GM12878 (cell line): ENCODE results near the gene MMADHC. TPM values are rescaled to one million over a fixed set of nuclear protein-coding genes. Genes with fewer than 3 reads are reported as not detected.

ENCODE experiments used
- ATAC-seq: fragments of 200-7000 bp; cut with Tn5 transposase; 3 replicates; pipeline ENCODE4 v1.9.1; 2020; ENCODE audit warnings: mild to moderate bottlenecking, moderate library complexity
- BruUV-seq: library from RNA; stranded (reverse); fragments of 400-500 nt; replicated peaks from 2 replicates; lab custom pipeline; 2021; lab: Mats Ljungman, UMichigan
- CTCF ChIA-PET: fragments of 300-600 bp; sonication (Branson Sonifier 250); formaldehyde crosslinking; extraction: SDS; loops from one replicate; lab custom pipeline; 2021; ENCODE audit warnings: inconsistent platforms; lab: Yijun Ruan, JAX
- POLR2A ChIA-PET: fragments of 350-600 bp; formaldehyde crosslinking; extraction: SDS; loops from one replicate; lab custom pipeline; 2021; ENCODE audit warnings: inconsistent platforms; lab: Charles Lee
- RAD21 ChIA-PET: fragments of 300-600 bp; sonication (Branson Sonifier 250); formaldehyde crosslinking; loops from one replicate; lab custom pipeline; 2023; ENCODE audit warnings: antibody characterized with exemption; ENCODE audit not compliant: unreplicated experiment; lab: Charles Lee
- SMC1A ChIA-PET: fragments of 300-600 bp; sonication (Branson Sonifier 250); formaldehyde crosslinking; loops from one replicate; lab custom pipeline; 2023; ENCODE audit not compliant: unreplicated experiment, uncharacterized antibody; lab: Charles Lee
- DNase-seq: peaks from one replicate; pipeline ENCODE4 v3.0.0-alpha.2; 2011; ENCODE audit warnings: low read depth, low spot score
- FAIRE-seq: peaks from 3 replicates; lab custom pipeline; 2011; peaks lifted over from hg19 to GRCh38; lab: Jason Lieb, UNC
- H2AFZ ChIP-seq: 2 replicates; pipeline ENCODE4 v1.6.0; 2011; ENCODE audit warnings: low read depth, low read length, control low read depth; ENCODE audit not compliant: control insufficient read depth
- H3K27ac ChIP-seq: 2 replicates; pipeline ENCODE4 v1.5.1; 2011; ENCODE audit warnings: control low read depth; ENCODE audit not compliant: control insufficient read depth, insufficient read depth
- H3K27me3 ChIP-seq, 2 experiments: replicated peaks in 1 of 2; 2 replicates each; pipeline versions ENCODE4 v1.6.0 to v1.6.1; 2011; ENCODE audit warnings: low read length in 1 of 2; ENCODE audit not compliant: control insufficient read depth in 2 of 2, insufficient read depth in 2 of 2
- H3K36me3 ChIP-seq, 2 experiments: 2 replicates each; pipeline ENCODE4 v1.5.1; 2011; ENCODE audit warnings: low read length in 1 of 2; ENCODE audit not compliant: control insufficient read depth in 2 of 2, insufficient read depth in 2 of 2
- H3K4me1 ChIP-seq: 2 replicates; pipeline ENCODE4 v1.6.1; 2011; ENCODE audit warnings: mild to moderate bottlenecking, low read length, moderate library complexity, mixed read lengths; ENCODE audit not compliant: control insufficient read depth, insufficient read depth
- H3K4me2 ChIP-seq: 2 replicates; pipeline ENCODE4 v1.6.0; 2011; ENCODE audit warnings: control low read depth; ENCODE audit not compliant: control insufficient read depth, insufficient read depth
- H3K4me3 ChIP-seq: fragments of 200-600 bp; sonication (generic); 2 replicates; pipeline ENCODE4 v1.5.1; 2016
- H3K79me2 ChIP-seq: 2 replicates; pipeline ENCODE4 v1.6.0; 2011; ENCODE audit warnings: low read length; ENCODE audit not compliant: control insufficient read depth, insufficient read depth
- H3K9ac ChIP-seq: 2 replicates; pipeline ENCODE4 v1.8.0; 2011; ENCODE audit warnings: low read length, control low read depth, mixed read lengths; ENCODE audit not compliant: control insufficient read depth, insufficient read depth
- H3K9me3 ChIP-seq: replicated peaks from 3 replicates; pipeline ENCODE4 v1.5.1; 2011; ENCODE audit warnings: mild to moderate bottlenecking, low read length; ENCODE audit not compliant: control insufficient read depth, insufficient read depth
- H4K20me1 ChIP-seq: 2 replicates; pipeline ENCODE4 v1.6.0; 2011; ENCODE audit not compliant: control insufficient read depth, insufficient read depth
- FOS ChIP-seq: IDR thresholded peaks from 3 replicates; pipeline ENCODE4 v1.6.1; 2011; ENCODE audit warnings: borderline replicate concordance; ENCODE audit not compliant: insufficient read length; ENCODE audit errors: extremely low read depth
- GATAD2B ChIP-seq: fragments of 450-650 bp; conservative IDR thresholded peaks from 2 replicates; pipeline ENCODE4 v1.6.1; 2017; ENCODE audit warnings: low read depth, mild to moderate bottlenecking, moderate library complexity
- HDAC6 ChIP-seq: fragments of 200-600 bp; sonication (generic); IDR thresholded peaks from one replicate; pipeline ENCODE4 v1.8.0; 2017; ENCODE audit warnings: antibody characterized with exemption; ENCODE audit not compliant: unreplicated experiment
- JUNB ChIP-seq: IDR thresholded peaks from 2 replicates; pipeline ENCODE4 v1.6.1; 2016; ENCODE audit warnings: antibody characterized with exemption, mild to moderate bottlenecking
- MEF2A ChIP-seq: IDR thresholded peaks from 2 replicates; pipeline ENCODE4 v1.6.1; 2011; ENCODE audit warnings: low read depth, mild to moderate bottlenecking, low read length, moderate library complexity; ENCODE audit not compliant: insufficient read depth
- MXI1 ChIP-seq: fragments of 150-350 bp; IDR thresholded peaks from 2 replicates; pipeline ENCODE4 v1.6.1; 2011; ENCODE audit warnings: low read depth, mild to moderate bottlenecking, inconsistent platforms, low read length, improper control_type of control experiment
- NR2C1 ChIP-seq: fragments of 450-650 bp; IDR thresholded peaks from 2 replicates; pipeline ENCODE4 v1.6.1; 2017; ENCODE audit warnings: antibody characterized with exemption, mild to moderate bottlenecking, moderate library complexity
- NRF1 ChIP-seq: conservative IDR thresholded peaks from 2 replicates; pipeline ENCODE4 v1.6.1; 2011; ENCODE audit warnings: mild to moderate bottlenecking, low read depth, low read length, improper control_type of control experiment
- PAX8 ChIP-seq: fragments of 450-650 bp; IDR thresholded peaks from 2 replicates; pipeline ENCODE4 v1.6.1; 2017; ENCODE audit warnings: mild to moderate bottlenecking, moderate library complexity
- RAD21 ChIP-seq: IDR thresholded peaks from 2 replicates; pipeline ENCODE4 v1.6.1; 2011; ENCODE audit warnings: mild to moderate bottlenecking, low read depth, low read length, moderate library complexity; ENCODE audit not compliant: insufficient read depth
- RAD51 ChIP-seq: fragments of 450-650 bp; IDR thresholded peaks from 2 replicates; pipeline ENCODE4 v1.6.1; 2016; ENCODE audit warnings: moderate library complexity, mild to moderate bottlenecking, inconsistent platforms
- RCOR1 ChIP-seq: conservative IDR thresholded peaks from 2 replicates; pipeline ENCODE4 v1.6.1; 2012; ENCODE audit warnings: low read depth, low read length, improper control_type of control experiment
- RELA ChIP-seq: fragments of 450-650 bp; IDR thresholded peaks from 2 replicates; pipeline ENCODE4 v1.8.0; 2014; ENCODE audit warnings: borderline replicate concordance; ENCODE audit not compliant: partially characterized antibody
- ZNF622 ChIP-seq: fragments of 450-650 bp; IDR thresholded peaks from 2 replicates; pipeline ENCODE4 v1.6.1; 2017; ENCODE audit warnings: mild to moderate bottlenecking, inconsistent platforms
- WGBS: methylation state at CpG from one replicate; pipeline ENCODE4 v1.1.6; 2016; ENCODE audit warnings: low lambda C conversion rate; ENCODE audit not compliant: insufficient replicate concordance, insufficient coverage; ENCODE audit errors: missing lambda C conversion rate; 5-methylcytosine and 5-hydroxymethylcytosine counted together
- in situ Hi-C: fragments of 300-500 bp; cut with MboI; formaldehyde crosslinking; loops from 9 replicates; pipeline ENCODE4 v1.14.3; 2018; ENCODE audit warnings: mixed read lengths
- intact Hi-C: fragments of 100-400 bp; cut with micrococcal nuclease; formaldehyde crosslinking; loops from one replicate; pipeline ENCODE4 v1.14.2; 2022; ENCODE audit not compliant: unreplicated experiment
- polyA plus RNA-seq, 11 experiments: library from polyadenylated mRNA; depleted of rRNA in 4 of 11; unstranded in 6 of 11; stranded (reverse) in 5 of 11; fragments of >200 nt; fragmentation: Nextera tagmentation in 4 of 11; fragmentation: Illumina TruSeq in 1 of 11; extraction: Ambion mirVana in 4 of 11; extraction: Trizol in 1 of 11; gene quantifications; 1 replicate in 1 of 11; 2 replicates in 10 of 11; pipeline versions ENCODE4 v1.2.1 to v1.2.3, GENCODE V29; 2011 to 2016; ENCODE audit warnings: inconsistent platforms in 2 of 11, missing spikeins in 2 of 11, low read depth in 1 of 11
- total RNA-seq, 4 experiments: library from RNA; depleted of rRNA in 3 of 4; stranded (reverse); fragments of >200 nt in 3 of 4; fragmentation: Illumina TruSeq in 1 of 4; extraction: Trizol in 1 of 4; gene quantifications; 2 replicates each; pipeline versions ENCODE4 v1.2.1 to v1.2.3, GENCODE V29; 2013 to 2021
- TF ChIP-seq, protein P1 (sequence below): fragments of 150-350 bp; IDR thresholded peaks from 2 replicates; pipeline ENCODE4 v1.6.1; 2016; ENCODE audit warnings: low read depth, low read length
- TF ChIP-seq, protein P2 (sequence below): IDR thresholded peaks from 2 replicates; pipeline ENCODE4 v1.6.1; 2012; ENCODE audit warnings: low read depth, low read length, improper control_type of control experiment
- TF ChIP-seq, protein P3 (sequence below): IDR thresholded peaks from 2 replicates; pipeline ENCODE4 v1.6.1; 2011; ENCODE audit warnings: borderline replicate concordance, low read depth, mild to moderate bottlenecking, moderate library complexity, low read length; ENCODE audit not compliant: insufficient read depth, poor library complexity, severe bottlenecking

The MMADHC gene
- total and polyA plus RNA-seq, 10 of the 15 experiments (the other 5 are each of a cell fraction or from before 2014, with no cell fraction given) = 93.6 to 415 (median 147) TPM

DNA sequence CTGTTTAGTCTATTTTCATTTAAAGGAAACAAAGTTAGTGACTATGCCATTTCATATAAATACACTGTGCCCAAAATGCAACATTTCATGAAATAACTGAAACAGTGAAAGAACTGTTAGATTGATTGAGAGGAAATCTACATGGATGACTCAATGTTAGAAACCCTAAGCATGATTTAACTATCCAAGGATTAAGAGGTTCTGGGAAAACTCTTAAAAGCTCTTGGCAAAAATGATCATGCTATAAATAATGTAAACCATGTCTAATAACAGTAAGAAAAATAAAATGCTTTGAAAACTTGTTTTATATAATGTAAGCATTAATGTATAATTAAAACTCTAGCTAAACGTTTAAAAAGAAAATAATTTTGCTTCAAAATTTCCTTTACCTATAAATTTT lies 23.5 kb downstream of the MMADHC start:
- Histone ChIP-seq H3K4me3 (no peak overlapping the region), H3K79me2 (no peaks in the 10 kb centered on the region), H2AFZ (no peak overlapping the region), H3K36me3 (peaks cover 0 to 19% of the 10 kb centered on the region in 2 experiments; a peak in 2 of 4 replicates), H3K27ac (no peak overlapping the region), H3K9me3 (no peaks in the 10 kb centered on the region), H3K9ac (no peak overlapping the region), H3K27me3 (no peaks in the 10 kb centered on the region), H4K20me1 (no peaks in the 10 kb centered on the region), H3K4me1 (no peaks in the 10 kb centered on the region), H3K4me2 (no peak overlapping the region)
- ChIA-PET POLR2A (no interaction called here), RAD21 (interaction anchor here (4.2 kb wide), 1 partner anchor 546 kb away, joined by 50 read pairs; no protein-coding TSS in a partner anchor), CTCF (interaction anchor here (1.5 to 5.2 kb wide), 3 partner anchors 9 to 1675 kb away, joined by 4 to 166 read pairs (median 7); no protein-coding TSS in a partner anchor), SMC1A (interaction anchor here (0.9 to 5.1 kb wide), 2 partner anchors 16 to 546 kb away, joined by 3 to 84 read pairs; no protein-coding TSS in a partner anchor)
- DNase-seq (no peak), FAIRE-seq (no peak), ATAC-seq (no peak)
- intact Hi-C loops = loop anchor here (5.0 kb wide), 4 partner anchors 127 to 637 kb away; partner anchors contain the start of gene LYPD6
- no TSS peak for BruUV-seq
- TF ChIP-seq NRF1 (no peak), JUNB (no peak), RAD21 (no peak), RAD51 (no peak), NR2C1 (no peak), RELA (no peak), GATAD2B (no peak), PAX8 (no peak), HDAC6 (no peak), FOS (no peak), MXI1 (no peak), RCOR1 (no peak), MEF2A (no peak), ZNF622 (no peak)
- TF ChIP-seq, protein P1, sequence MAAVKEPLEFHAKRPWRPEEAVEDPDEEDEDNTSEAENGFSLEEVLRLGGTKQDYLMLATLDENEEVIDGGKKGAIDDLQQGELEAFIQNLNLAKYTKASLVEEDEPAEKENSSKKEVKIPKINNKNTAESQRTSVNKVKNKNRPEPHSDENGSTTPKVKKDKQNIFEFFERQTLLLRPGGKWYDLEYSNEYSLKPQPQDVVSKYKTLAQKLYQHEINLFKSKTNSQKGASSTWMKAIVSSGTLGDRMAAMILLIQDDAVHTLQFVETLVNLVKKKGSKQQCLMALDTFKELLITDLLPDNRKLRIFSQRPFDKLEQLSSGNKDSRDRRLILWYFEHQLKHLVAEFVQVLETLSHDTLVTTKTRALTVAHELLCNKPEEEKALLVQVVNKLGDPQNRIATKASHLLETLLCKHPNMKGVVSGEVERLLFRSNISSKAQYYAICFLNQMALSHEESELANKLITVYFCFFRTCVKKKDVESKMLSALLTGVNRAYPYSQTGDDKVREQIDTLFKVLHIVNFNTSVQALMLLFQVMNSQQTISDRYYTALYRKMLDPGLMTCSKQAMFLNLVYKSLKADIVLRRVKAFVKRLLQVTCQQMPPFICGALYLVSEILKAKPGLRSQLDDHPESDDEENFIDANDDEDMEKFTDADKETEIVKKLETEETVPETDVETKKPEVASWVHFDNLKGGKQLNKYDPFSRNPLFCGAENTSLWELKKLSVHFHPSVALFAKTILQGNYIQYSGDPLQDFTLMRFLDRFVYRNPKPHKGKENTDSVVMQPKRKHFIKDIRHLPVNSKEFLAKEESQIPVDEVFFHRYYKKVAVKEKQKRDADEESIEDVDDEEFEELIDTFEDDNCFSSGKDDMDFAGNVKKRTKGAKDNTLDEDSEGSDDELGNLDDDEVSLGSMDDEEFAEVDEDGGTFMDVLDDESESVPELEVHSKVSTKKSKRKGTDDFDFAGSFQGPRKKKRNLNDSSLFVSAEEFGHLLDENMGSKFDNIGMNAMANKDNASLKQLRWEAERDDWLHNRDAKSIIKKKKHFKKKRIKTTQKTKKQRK = no peak
- TF ChIP-seq, protein P2, sequence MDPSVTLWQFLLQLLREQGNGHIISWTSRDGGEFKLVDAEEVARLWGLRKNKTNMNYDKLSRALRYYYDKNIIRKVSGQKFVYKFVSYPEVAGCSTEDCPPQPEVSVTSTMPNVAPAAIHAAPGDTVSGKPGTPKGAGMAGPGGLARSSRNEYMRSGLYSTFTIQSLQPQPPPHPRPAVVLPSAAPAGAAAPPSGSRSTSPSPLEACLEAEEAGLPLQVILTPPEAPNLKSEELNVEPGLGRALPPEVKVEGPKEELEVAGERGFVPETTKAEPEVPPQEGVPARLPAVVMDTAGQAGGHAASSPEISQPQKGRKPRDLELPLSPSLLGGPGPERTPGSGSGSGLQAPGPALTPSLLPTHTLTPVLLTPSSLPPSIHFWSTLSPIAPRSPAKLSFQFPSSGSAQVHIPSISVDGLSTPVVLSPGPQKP = no peak
- TF ChIP-seq, protein P3, sequence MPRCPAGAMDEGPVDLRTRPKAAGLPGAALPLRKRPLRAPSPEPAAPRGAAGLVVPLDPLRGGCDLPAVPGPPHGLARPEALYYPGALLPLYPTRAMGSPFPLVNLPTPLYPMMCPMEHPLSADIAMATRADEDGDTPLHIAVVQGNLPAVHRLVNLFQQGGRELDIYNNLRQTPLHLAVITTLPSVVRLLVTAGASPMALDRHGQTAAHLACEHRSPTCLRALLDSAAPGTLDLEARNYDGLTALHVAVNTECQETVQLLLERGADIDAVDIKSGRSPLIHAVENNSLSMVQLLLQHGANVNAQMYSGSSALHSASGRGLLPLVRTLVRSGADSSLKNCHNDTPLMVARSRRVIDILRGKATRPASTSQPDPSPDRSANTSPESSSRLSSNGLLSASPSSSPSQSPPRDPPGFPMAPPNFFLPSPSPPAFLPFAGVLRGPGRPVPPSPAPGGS = no peak
- in situ Hi-C loops = loop anchor here (5.0 to 25.0 kb wide), 2 partner anchors 547 to 1602 kb away; no protein-coding TSS in a partner anchor
- 3% methylated on average over 1 of the region's 1 CpG for WGBS
